HL-60/S4 treated with retinoic acid at 250 ng/mL for 4 days and 3 days (cell line): ENCODE measurements around the gene ADGRA1.
"Not testable (repeated sequence)": the region's sequence is repeated elsewhere in the genome, so short reads cannot be mapped to it uniquely, and the experiment has no call there.

ENCODE experiments used
- in situ Hi-C: fragments of 300-500 bp; cut with MboI; formaldehyde crosslinking; loops from 2 replicates; pipeline ENCODE4 v1.7.0; 2022; ENCODE audit warnings: low sequenced_read_pairs

The ADGRA1 gene

GRCh38 chr10:133174689-133175263, 87.1 kb downstream of the ADGRA1 start:
- in situ Hi-C loops, result no loop called here

- in situ Hi-C loops, result not testable (repeated sequence)
Observed at GRCh38 chr10:133175624-133176023, 87.9 kb downstream of the ADGRA1 start.

GRCh38 chr10:133176546-133176945, 88.8 kb downstream of the ADGRA1 start:
- in situ Hi-C loops, result no loop called here

GRCh38 chr10:133177380-133178157, 89.8 kb downstream of the ADGRA1 start:
- in situ Hi-C loops, result no loop called here

GRCh38 chr10:133178357-133179127, 90.8 kb downstream of the ADGRA1 start:
- in situ Hi-C loops, result no loop called here

- in situ Hi-C loops, result no loop called here
Observed at GRCh38 chr10:133179128-133179520, 91.4 kb downstream of the ADGRA1 start.

- in situ Hi-C loops, result no loop called here
Observed at GRCh38 chr10:133179651-133180050, 91.9 kb downstream of the ADGRA1 start.

- in situ Hi-C loops, result no loop called here
Observed at GRCh38 chr10:133180192-133180964, 92.7 kb downstream of the ADGRA1 start.

- in situ Hi-C loops, result no loop called here
Observed at GRCh38 chr10:133180965-133181639, 93.4 kb downstream of the ADGRA1 start.
